OCI-LY1 (cell line): ENCODE results near the gene HTR3B.

ENCODE experiments used
- H2AFZ ChIP-seq: fragments of 200-600 bp; sonication (generic), shearing (Covaris generic); 2 replicates; pipeline ENCODE4 v1.6.0; 2014; ENCODE audit warnings: antibody characterized with exemption, mild to moderate bottlenecking, low read length
- H3F3A ChIP-seq: fragments of 200-600 bp; sonication (generic), shearing (Covaris generic); 2 replicates; pipeline ENCODE4 v1.6.0; 2014; ENCODE audit warnings: mild to moderate bottlenecking, antibody characterized with exemption, low read length, moderate library complexity; ENCODE audit not compliant: insufficient read depth
- H3K27ac ChIP-seq: fragments of 200-600 bp; sonication (generic); 2 replicates; pipeline ENCODE4 v1.5.1; 2014; ENCODE audit warnings: low read length, mixed run types, mild to moderate bottlenecking, low read depth; ENCODE audit not compliant: poor library complexity, severe bottlenecking
- H3K27me3 ChIP-seq: fragments of 200-600 bp; sonication (generic); 2 replicates; pipeline ENCODE4 v1.6.0; 2014; ENCODE audit warnings: antibody characterized with exemption, mild to moderate bottlenecking, low read length, moderate library complexity; ENCODE audit not compliant: insufficient read depth
- H3K36me3 ChIP-seq: fragments of 200-600 bp; sonication (generic); 2 replicates; pipeline ENCODE4 v1.6.1; 2014; ENCODE audit warnings: mild to moderate bottlenecking, antibody characterized with exemption, low read length, moderate library complexity, mixed read lengths; ENCODE audit not compliant: insufficient read depth
- H3K4me1 ChIP-seq: fragments of 200-600 bp; sonication (generic); 2 replicates; pipeline ENCODE4 v1.5.1; 2014; ENCODE audit warnings: mild to moderate bottlenecking, low read length, moderate library complexity; ENCODE audit not compliant: insufficient read depth, severe bottlenecking
- H3K4me2 ChIP-seq: fragments of 200-600 bp; sonication (generic), shearing (Covaris generic); 2 replicates; pipeline ENCODE4 v1.6.1; 2014; ENCODE audit warnings: low read length
- H3K4me3 ChIP-seq: fragments of 200-600 bp; sonication (generic); 2 replicates; pipeline ENCODE4 v1.5.1; 2014; ENCODE audit warnings: low read length, low read depth, mild to moderate bottlenecking, mixed read lengths; ENCODE audit not compliant: poor library complexity, severe bottlenecking
- H3K79me2 ChIP-seq: fragments of 200-600 bp; shearing (Covaris generic); 2 replicates; pipeline ENCODE4 v1.6.1; 2016; ENCODE audit warnings: mixed run types, low read length, mixed read lengths; ENCODE audit not compliant: insufficient read depth
- H3K9ac ChIP-seq: fragments of 200-600 bp; sonication (generic), shearing (Covaris generic); 2 replicates; pipeline ENCODE4 v1.6.1; 2014; ENCODE audit warnings: mild to moderate bottlenecking, low read length, mixed read lengths
- H3K9me2 ChIP-seq: fragments of 200-600 bp; sonication (generic), shearing (Covaris generic); 2 replicates; pipeline ENCODE4 v1.6.1; 2014; ENCODE audit warnings: low read depth, mild to moderate bottlenecking, low read length, mixed read lengths
- H3K9me3 ChIP-seq: fragments of 200-600 bp; shearing (Covaris generic); 2 replicates; pipeline ENCODE4 v1.6.1; 2014; ENCODE audit warnings: low read length, mixed read lengths
- H4K20me1 ChIP-seq: fragments of 200-600 bp; sonication (generic), shearing (Covaris generic); 2 replicates; pipeline ENCODE4 v1.6.0; 2016; ENCODE audit warnings: mild to moderate bottlenecking, low read length; ENCODE audit not compliant: insufficient read depth
- CTCF ChIP-seq: fragments of 200-600 bp; sonication (generic), shearing (Covaris generic); IDR thresholded peaks from 2 replicates; pipeline ENCODE4 v1.5.1; 2017; ENCODE audit warnings: mild to moderate bottlenecking, antibody characterized with exemption, low read length, moderate library complexity, mixed read lengths
- EZH2 ChIP-seq: fragments of 200-600 bp; sonication (generic), shearing (Covaris generic); IDR thresholded peaks from 2 replicates; pipeline ENCODE4 v1.8.0; 2017; ENCODE audit warnings: borderline replicate concordance, mixed run types, mild to moderate bottlenecking, antibody characterized with exemption, low read length, moderate library complexity, mixed read lengths

Gene HTR3B

GRCh38 chr11:113986351-113987140 is 82.0 kb downstream of the HTR3B start:
- no peak for TF ChIP-seq EZH2
- no peak overlapping the region for H3K9ac ChIP-seq
- no peak overlapping the region for H3K4me2 ChIP-seq
- H3F3A ChIP-seq = no peaks in the 10 kb centered on the region
- no peak overlapping the region for H3K27ac ChIP-seq
- no peak overlapping the region for H2AFZ ChIP-seq
- H3K4me1 ChIP-seq = no peaks in the 10 kb centered on the region
- H3K27me3 ChIP-seq = no peaks in the 10 kb centered on the region
- H3K9me3 ChIP-seq = no peaks in the 10 kb centered on the region
- no peaks in the 10 kb centered on the region for H3K79me2 ChIP-seq
- no peaks in the 10 kb centered on the region for H3K9me2 ChIP-seq
- no peaks in the 10 kb centered on the region for H3K36me3 ChIP-seq
- no peak overlapping the region for H3K4me3 ChIP-seq
- H4K20me1 ChIP-seq = no peaks in the 10 kb centered on the region

- no peaks in the 10 kb centered on the region for H3K9me2 ChIP-seq
- H4K20me1 ChIP-seq = no peaks in the 10 kb centered on the region
- no peak overlapping the region for H3K27ac ChIP-seq
- no peaks in the 10 kb centered on the region for H3K79me2 ChIP-seq
- H3K9me3 ChIP-seq = no peaks in the 10 kb centered on the region
- H3F3A ChIP-seq = no peaks in the 10 kb centered on the region
- H3K4me2 ChIP-seq = no peak overlapping the region
- H3K27me3 ChIP-seq = no peaks in the 10 kb centered on the region
- no peak for TF ChIP-seq CTCF
- H2AFZ ChIP-seq = no peak overlapping the region
- no peaks in the 10 kb centered on the region for H3K36me3 ChIP-seq
- H3K4me1 ChIP-seq = no peaks in the 10 kb centered on the region
- no peak overlapping the region for H3K4me3 ChIP-seq
- no peak overlapping the region for H3K9ac ChIP-seq
Measured at GRCh38 chr11:113989381-113989780, 84.8 kb downstream of the HTR3B start.

DNA sequence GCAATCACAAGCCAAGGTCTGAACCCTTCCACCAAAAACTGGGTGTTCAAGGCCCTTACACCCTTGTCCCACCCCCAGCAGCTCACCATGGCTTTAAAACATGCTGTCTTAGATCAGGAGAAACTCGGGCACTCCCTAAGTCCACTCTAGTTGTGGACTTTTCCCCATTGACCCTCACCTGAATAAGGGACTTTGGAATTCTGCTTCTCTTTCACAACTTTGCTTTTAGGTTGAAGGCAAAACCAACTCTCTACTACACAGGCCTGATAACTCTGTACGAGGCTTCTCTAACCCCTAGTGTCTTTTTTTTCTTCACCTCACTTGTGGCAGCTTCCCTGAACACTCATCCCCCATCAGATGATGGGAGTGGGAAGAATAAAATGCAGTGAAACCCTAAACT is 85.3 kb downstream of the HTR3B start:
- Histone ChIP-seq H3K36me3 (no peaks in the 10 kb centered on the region), H4K20me1 (no peaks in the 10 kb centered on the region), H3K9me3 (no peaks in the 10 kb centered on the region), H3K4me1 (no peaks in the 10 kb centered on the region), H3K9ac (no peak overlapping the region), H3K27me3 (no peaks in the 10 kb centered on the region), H3K9me2 (no peaks in the 10 kb centered on the region), H3F3A (no peaks in the 10 kb centered on the region), H2AFZ (no peak overlapping the region), H3K27ac (no peak overlapping the region), H3K4me2 (no peak overlapping the region), H3K4me3 (no peak overlapping the region), H3K79me2 (no peaks in the 10 kb centered on the region)
- TF ChIP-seq EZH2 (no peak), CTCF (no peak)

DNA sequence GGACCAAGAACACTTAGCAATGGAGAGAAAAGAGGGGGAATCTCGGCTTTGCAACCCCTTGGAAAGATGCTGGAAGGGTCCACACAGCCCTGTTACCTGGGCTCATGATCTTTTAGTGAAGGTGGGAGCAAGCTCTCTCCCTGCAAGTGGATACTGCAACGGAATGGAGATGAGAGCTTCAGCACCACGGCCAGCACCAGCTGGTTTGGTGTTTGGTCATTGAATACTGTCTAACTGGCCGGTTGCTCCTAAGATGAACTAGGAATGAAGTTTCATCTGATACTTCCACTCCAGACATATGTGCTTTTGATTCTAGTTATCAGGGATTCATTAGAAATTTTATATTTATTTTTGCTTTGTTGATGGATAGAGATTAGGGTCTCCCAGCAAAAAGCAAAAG is 86.6 kb downstream of the HTR3B start:
- Histone ChIP-seq H4K20me1 (no peaks in the 10 kb centered on the region), H3F3A (no peaks in the 10 kb centered on the region), H3K9me3 (no peaks in the 10 kb centered on the region), H3K9ac (no peak overlapping the region), H2AFZ (no peak overlapping the region), H3K79me2 (no peaks in the 10 kb centered on the region), H3K9me2 (no peaks in the 10 kb centered on the region), H3K4me2 (no peak overlapping the region), H3K4me1 (no peaks in the 10 kb centered on the region), H3K36me3 (no peaks in the 10 kb centered on the region), H3K27me3 (no peaks in the 10 kb centered on the region), H3K4me3 (no peak overlapping the region), H3K27ac (no peak overlapping the region)
- no peak for TF ChIP-seq EZH2
- no peak for TF ChIP-seq CTCF
